OCI-LY3 (cell line): ENCODE measurements around the gene UNC5C.

ENCODE experiments used
- EZH2phosphoT487 ChIP-seq: fragments of 200-600 bp; shearing (Covaris generic); IDR thresholded peaks from 2 replicates; pipeline ENCODE4 v1.6.1; 2018; ENCODE audit warnings: antibody characterized with exemption, mixed run types, low read depth
- TF ChIP-seq, protein P1 (sequence below): fragments of 200-600, 300-600 bp; sonication (generic); IDR thresholded peaks from 2 replicates; pipeline ENCODE4 v1.5.1; 2014; ENCODE audit warnings: antibody characterized with exemption, low read length, low read depth

DNA sequence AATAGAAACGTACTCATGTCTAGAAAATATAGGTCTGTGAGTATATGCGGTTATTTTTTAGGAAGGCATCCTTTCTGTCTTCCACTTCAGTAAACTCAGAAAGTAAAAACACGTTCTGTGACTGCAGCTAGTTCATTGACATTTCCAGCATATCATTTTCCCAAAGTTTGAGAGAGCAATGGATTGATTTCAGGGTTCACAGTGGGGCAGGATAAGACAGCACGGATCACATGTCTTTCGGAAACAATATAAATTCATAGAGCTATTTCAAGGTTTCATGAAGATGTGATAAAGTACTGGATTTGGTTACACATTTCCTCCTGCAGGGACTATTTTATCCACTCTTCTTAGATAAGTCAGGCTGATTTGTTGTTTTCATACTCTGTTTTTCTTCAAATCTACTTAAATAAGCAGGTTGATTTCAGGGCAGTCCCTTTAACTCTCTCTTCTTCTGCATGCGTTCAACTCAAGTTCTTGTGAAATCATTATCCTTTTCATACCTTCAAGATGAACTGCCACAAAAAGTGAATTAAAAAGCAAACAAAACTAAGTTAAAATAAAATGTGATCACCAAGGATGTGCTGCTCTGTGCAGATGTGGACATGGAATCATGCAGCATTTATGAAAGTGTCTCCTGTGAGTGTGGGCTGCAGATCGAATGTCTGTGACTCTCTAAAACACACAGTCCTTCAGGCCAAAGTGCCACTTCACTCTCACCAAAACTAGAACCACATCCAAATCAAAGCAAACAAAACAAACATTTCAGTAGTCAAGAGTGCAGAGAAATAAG lies 187.7 kb downstream of the UNC5C start:
- TF ChIP-seq, protein P1, sequence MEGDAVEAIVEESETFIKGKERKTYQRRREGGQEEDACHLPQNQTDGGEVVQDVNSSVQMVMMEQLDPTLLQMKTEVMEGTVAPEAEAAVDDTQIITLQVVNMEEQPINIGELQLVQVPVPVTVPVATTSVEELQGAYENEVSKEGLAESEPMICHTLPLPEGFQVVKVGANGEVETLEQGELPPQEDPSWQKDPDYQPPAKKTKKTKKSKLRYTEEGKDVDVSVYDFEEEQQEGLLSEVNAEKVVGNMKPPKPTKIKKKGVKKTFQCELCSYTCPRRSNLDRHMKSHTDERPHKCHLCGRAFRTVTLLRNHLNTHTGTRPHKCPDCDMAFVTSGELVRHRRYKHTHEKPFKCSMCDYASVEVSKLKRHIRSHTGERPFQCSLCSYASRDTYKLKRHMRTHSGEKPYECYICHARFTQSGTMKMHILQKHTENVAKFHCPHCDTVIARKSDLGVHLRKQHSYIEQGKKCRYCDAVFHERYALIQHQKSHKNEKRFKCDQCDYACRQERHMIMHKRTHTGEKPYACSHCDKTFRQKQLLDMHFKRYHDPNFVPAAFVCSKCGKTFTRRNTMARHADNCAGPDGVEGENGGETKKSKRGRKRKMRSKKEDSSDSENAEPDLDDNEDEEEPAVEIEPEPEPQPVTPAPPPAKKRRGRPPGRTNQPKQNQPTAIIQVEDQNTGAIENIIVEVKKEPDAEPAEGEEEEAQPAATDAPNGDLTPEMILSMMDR: no peak
- TF ChIP-seq EZH2phosphoT487: no peak
